ENCODE data around the gene STXBP5L.
"Not testable (repeated sequence)": the region's sequence is repeated elsewhere in the genome, so short reads cannot be mapped to it uniquely, and the experiment has no call there.

Gene STXBP5L

DNA sequence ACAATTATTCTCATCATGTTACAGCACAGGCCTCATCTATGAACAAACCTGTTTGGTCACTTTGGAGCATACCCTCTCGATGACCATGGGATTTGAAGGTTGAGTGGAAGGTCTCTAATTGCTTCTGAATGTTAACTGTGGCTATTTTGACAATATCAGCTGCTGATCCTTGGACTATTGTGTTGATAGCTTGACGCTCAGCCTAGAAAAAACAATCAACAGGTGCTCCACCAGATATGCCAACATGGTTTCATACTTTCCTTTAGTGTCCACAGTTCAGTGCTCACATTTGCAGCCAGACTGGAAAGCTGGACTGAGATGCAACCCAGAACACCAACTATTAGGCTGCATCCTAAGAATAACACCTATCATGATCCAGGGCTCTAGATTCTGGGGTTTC is 528.1 kb downstream of the STXBP5L start:
- Histone ChIP-seq H3K9me3 (no peaks in the 10 kb centered on the region), H3K4me1 (ENCODE audit: control insufficient read depth in 1 of 2, insufficient read depth in 1 of 2, low read depth in 1 of 2, low read length in 1 of 2) (no peaks in the 10 kb centered on the region), H3K36me3 (peaks cover 55% of the 10 kb centered on the region), H3K4me3 (ENCODE audit: low read depth in 1 of 2, low read length in 1 of 2) (no peak overlapping the region), H3K27ac (no peak overlapping the region), H3K27me3 (no peaks in the 10 kb centered on the region)
- TF ChIP-seq, protein P1, sequence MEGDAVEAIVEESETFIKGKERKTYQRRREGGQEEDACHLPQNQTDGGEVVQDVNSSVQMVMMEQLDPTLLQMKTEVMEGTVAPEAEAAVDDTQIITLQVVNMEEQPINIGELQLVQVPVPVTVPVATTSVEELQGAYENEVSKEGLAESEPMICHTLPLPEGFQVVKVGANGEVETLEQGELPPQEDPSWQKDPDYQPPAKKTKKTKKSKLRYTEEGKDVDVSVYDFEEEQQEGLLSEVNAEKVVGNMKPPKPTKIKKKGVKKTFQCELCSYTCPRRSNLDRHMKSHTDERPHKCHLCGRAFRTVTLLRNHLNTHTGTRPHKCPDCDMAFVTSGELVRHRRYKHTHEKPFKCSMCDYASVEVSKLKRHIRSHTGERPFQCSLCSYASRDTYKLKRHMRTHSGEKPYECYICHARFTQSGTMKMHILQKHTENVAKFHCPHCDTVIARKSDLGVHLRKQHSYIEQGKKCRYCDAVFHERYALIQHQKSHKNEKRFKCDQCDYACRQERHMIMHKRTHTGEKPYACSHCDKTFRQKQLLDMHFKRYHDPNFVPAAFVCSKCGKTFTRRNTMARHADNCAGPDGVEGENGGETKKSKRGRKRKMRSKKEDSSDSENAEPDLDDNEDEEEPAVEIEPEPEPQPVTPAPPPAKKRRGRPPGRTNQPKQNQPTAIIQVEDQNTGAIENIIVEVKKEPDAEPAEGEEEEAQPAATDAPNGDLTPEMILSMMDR (IDR thresholded peaks at IDR 0.05) = no peak

DNA sequence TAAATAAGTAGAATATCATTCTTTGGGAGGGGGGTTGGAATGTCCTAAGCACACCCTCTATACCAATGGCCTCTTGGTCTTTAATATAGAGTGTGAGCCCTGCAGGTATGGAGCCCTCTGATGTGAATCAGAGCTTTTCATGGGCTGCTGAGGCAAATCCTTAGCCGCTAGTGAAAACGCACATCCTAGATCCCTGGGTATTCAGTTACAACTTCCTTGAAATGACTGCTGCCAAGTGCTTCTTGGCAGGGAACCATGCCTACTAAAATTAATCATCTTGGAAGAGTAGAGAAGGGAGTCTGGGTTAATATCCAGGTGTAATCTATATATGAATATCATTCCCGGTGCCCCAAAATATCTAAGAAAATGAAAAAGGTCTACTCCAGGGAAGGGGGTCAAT is 528.6 kb downstream of the STXBP5L start:
- no peaks in the 10 kb centered on the region for H3K4me1 ChIP-seq (ENCODE audit: control insufficient read depth in 1 of 2, insufficient read depth in 1 of 2, low read depth in 1 of 2, low read length in 1 of 2)
- H3K9me3 ChIP-seq = no peaks in the 10 kb centered on the region
- no peak overlapping the region for H3K4me3 ChIP-seq (ENCODE audit: low read depth in 1 of 2, low read length in 1 of 2)
- TF ChIP-seq, protein P1 (IDR thresholded peaks at IDR 0.05) = no peak
- no peak overlapping the region for H3K27ac ChIP-seq
- H3K36me3 ChIP-seq = peaks cover 50% of the 10 kb centered on the region
- H3K27me3 ChIP-seq = no peaks in the 10 kb centered on the region

DNA sequence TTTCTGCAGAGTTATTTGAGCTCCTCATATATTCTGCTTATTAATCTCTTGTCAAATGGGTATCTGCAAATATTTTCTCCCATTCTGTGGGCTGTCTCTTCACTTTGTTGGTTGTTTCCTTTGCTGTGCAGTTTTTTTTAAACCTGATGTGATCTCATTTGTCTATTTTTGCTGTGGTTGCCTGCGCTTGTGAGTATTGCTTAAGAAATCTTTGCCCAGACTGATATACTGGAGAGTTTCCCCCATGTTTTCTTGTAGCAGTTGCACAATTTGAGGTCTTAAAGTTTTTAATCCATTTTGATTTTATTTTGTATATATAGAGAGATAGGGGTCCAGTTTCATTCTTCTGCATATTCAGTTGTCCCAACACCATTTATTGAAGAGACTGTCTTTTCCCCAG is 535.5 kb downstream of the STXBP5L start:
- TF ChIP-seq, protein P1 (IDR thresholded peaks at IDR 0.05) = no peak
- H3K27me3 ChIP-seq = no peaks in the 10 kb centered on the region
- no peaks in the 10 kb centered on the region for H3K9me3 ChIP-seq
- H3K4me3 ChIP-seq (ENCODE audit: low read depth in 1 of 2, low read length in 1 of 2) = no peak overlapping the region
- no peak overlapping the region for H3K27ac ChIP-seq
- peaks cover 14% of the 10 kb centered on the region for H3K36me3 ChIP-seq
- no peaks in the 10 kb centered on the region for H3K4me1 ChIP-seq (ENCODE audit: control insufficient read depth in 1 of 2, insufficient read depth in 1 of 2, low read depth in 1 of 2, low read length in 1 of 2)

DNA sequence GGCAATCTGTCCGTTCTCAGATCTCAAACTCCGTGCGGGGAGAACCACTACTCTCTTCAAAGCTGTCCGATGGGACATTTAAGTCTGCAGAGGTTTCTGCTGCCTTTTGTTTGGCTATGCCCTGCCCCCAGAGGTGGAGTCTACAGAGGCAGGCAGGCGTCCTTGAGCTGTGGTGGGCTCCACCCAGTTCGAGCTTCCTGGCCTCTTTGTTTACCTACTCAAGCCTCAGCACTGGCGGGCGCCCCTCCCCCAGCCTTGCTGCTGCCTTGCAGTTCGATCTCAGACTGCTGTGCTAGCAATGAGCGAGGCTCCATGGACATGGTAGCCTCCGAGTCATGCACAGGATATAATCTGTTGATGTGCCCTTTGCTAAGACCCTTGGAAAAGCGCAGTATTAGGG is 543.7 kb downstream of the STXBP5L start:
- not testable (repeated sequence) for H3K27me3 ChIP-seq; H3K36me3 ChIP-seq; H3K9me3 ChIP-seq; H3K4me1 ChIP-seq (ENCODE audit: control insufficient read depth in 1 of 2, insufficient read depth in 1 of 2, low read depth in 1 of 2, low read length in 1 of 2); H3K4me3 ChIP-seq (ENCODE audit: low read depth in 1 of 2, low read length in 1 of 2); H3K27ac ChIP-seq

DNA sequence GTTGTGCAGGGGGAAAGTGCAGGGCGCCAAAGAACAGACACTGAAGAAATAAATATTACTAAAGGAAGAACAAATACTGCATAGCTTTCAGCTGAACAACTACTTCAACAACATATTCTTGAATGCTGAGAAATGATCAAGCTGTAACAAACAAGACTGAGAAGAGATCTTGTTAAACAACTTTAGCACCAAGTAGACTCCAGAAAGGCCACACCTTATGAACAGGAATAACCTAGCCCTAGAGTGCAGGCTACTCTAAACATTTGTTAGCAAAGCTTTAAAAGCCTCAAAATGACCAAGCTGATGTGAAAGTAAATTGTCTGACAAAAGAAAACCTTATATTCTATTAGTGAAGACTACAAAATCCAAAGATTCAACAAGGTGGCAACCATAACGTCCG is 554.6 kb downstream of the STXBP5L start:
- Histone ChIP-seq H3K27me3 (no peaks in the 10 kb centered on the region), H3K36me3 (peaks cover 34% of the 10 kb centered on the region), H3K9me3 (no peaks in the 10 kb centered on the region), H3K4me1 (ENCODE audit: control insufficient read depth in 1 of 2, insufficient read depth in 1 of 2, low read depth in 1 of 2, low read length in 1 of 2) (no peaks in the 10 kb centered on the region), H3K27ac (no peak overlapping the region), H3K4me3 (ENCODE audit: low read depth in 1 of 2, low read length in 1 of 2) (no peak overlapping the region)
- TF ChIP-seq, protein P1 (IDR thresholded peaks at IDR 0.05) = no peak

DNA sequence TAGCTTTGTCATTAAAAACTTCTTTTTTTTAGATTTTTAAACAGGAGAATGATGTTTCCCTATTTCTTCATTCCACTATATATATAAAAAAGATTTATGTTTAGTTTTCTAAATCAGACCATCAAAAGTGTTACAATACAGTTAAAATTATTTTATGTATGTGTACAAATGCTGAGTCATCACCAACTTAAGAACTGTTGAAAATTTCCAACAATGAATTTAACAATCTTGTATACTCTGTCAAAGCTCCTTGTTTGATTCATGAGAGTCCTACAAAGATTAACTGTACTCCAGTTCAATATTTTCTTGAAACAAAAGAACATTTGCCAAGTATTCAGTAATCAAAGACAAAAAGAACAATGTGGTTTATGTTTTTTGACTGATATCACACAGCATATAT is 555.7 kb downstream of the STXBP5L start:
- H3K4me3 ChIP-seq (ENCODE audit: low read depth in 1 of 2, low read length in 1 of 2) = no peak overlapping the region
- H3K27ac ChIP-seq = no peak overlapping the region
- H3K4me1 ChIP-seq (ENCODE audit: control insufficient read depth in 1 of 2, insufficient read depth in 1 of 2, low read depth in 1 of 2, low read length in 1 of 2) = no peaks in the 10 kb centered on the region
- no peaks in the 10 kb centered on the region for H3K9me3 ChIP-seq
- peaks cover 38% of the 10 kb centered on the region for H3K36me3 ChIP-seq
- TF ChIP-seq, protein P1 (IDR thresholded peaks at IDR 0.05) = no peak
- H3K27me3 ChIP-seq = no peaks in the 10 kb centered on the region

Measured in neutrophil (primary cell).